HL-60 (cell line): ENCODE data around the gene GPR31.

Source experiments
- DNase-seq, 2 experiments: peaks; one replicate each; pipeline ENCODE4 v3.0.0-alpha.2; 2010 to 2020; ENCODE audit warnings: low read depth in 1 of 2, low spot score in 1 of 2
- H3K27ac ChIP-seq: fragments of 250-450 bp; sonication (Bioruptor Pico); replicated peaks from 2 replicates; pipeline ENCODE4 v1.5.1; 2020; ENCODE audit warnings: mild to moderate bottlenecking, moderate library complexity
- H3K27me3 ChIP-seq: fragments of 250-450 bp; sonication (Bioruptor Pico); 2 replicates; pipeline ENCODE4 v1.5.1; 2021; ENCODE audit warnings: mild to moderate bottlenecking, moderate library complexity; ENCODE audit not compliant: insufficient read depth, poor library complexity, severe bottlenecking
- H3K4me3 ChIP-seq: replicated peaks from 2 replicates; pipeline ENCODE4 v1.5.1; 2011; ENCODE audit warnings: mild to moderate bottlenecking, control low read depth, low read length; ENCODE audit not compliant: insufficient read depth
- CTCF ChIP-seq: IDR thresholded peaks from one replicate; pipeline ENCODE4 v1.5.1; 2011; ENCODE audit warnings: low read length, control low read depth, inconsistent platforms; ENCODE audit not compliant: insufficient read depth
- GABPA ChIP-seq: IDR thresholded peaks from 2 replicates; pipeline ENCODE4 v1.6.1; 2012; ENCODE audit warnings: low read depth
- POLR2AphosphoS5 ChIP-seq: IDR thresholded peaks from 2 replicates; pipeline ENCODE4 v1.6.1; 2012; ENCODE audit warnings: low read depth
- REST ChIP-seq: IDR thresholded peaks from 2 replicates; pipeline ENCODE4 v1.6.1; 2012; ENCODE audit warnings: low read depth; ENCODE audit not compliant: insufficient replicate concordance
- SPI1 ChIP-seq: IDR thresholded peaks from 2 replicates; pipeline ENCODE4 v1.6.1; 2012; ENCODE audit warnings: low read depth, mild to moderate bottlenecking, borderline replicate concordance

Gene GPR31

GRCh38 chr6:167118839-167119238 is 38.9 kb downstream of the GPR31 start:
- H3K27me3 ChIP-seq = no peaks in the 10 kb centered on the region
- no peak for TF ChIP-seq SPI1
- TF ChIP-seq REST = no peak
- TF ChIP-seq POLR2AphosphoS5 = no peak
- TF ChIP-seq CTCF = no peak
- TF ChIP-seq GABPA = no peak
- H3K27ac ChIP-seq = no peak overlapping the region
- H3K4me3 ChIP-seq = no peak overlapping the region
- DNase-seq = no peak

GRCh38 chr6:167118006-167118405 is 39.8 kb downstream of the GPR31 start:
- Histone ChIP-seq H3K4me3 (no peak overlapping the region), H3K27me3 (no peaks in the 10 kb centered on the region), H3K27ac (no peak overlapping the region)
- no peak for DNase-seq
- no peak for TF ChIP-seq REST
- TF ChIP-seq POLR2AphosphoS5 = no peak
- TF ChIP-seq SPI1 = no peak
- no peak for TF ChIP-seq CTCF
- TF ChIP-seq GABPA = no peak

- DNase-seq = no peak
- H3K4me3 ChIP-seq = no peak overlapping the region
- H3K27me3 ChIP-seq = no peaks in the 10 kb centered on the region
- TF ChIP-seq REST (no peak), CTCF (no peak), GABPA (no peak), SPI1 (no peak), POLR2AphosphoS5 (no peak)
- no peak overlapping the region for H3K27ac ChIP-seq
Observed at GRCh38 chr6:167116838-167117228, 40.9 kb downstream of the GPR31 start.
